GM21717 (cell line): ENCODE results near the gene GGTLC1.
"Not testable (repeated sequence)": the region's sequence is repeated elsewhere in the genome, so short reads cannot be mapped to it uniquely, and the experiment has no call there.

Source experiments
- ATAC-seq: cut with Tn5 transposase; IDR thresholded peaks from one replicate; pipeline ENCODE4 v1.9.1; 2021; ENCODE audit warnings: mild to moderate bottlenecking, moderate library complexity; ENCODE audit not compliant: unreplicated experiment

The GGTLC1 gene

DNA sequence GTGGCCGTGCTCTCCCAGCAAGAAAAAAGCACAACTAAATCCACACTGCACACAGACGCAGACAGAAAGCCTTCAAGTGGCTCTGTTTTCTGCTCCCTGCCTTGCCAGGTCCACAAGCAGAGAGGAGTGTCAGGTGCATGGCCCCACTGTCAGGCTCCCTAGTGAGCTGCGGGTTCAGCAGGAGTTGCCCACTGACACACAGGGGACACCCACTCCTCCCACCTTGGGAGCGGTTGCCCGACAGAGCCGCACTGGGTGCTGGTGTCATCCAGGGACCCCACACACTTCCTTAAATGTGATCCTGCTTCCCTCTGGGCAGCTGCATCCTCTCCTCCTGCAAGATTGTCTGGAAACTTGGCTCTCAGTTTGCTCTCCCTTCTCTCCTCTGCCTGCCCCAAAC, 6.7 kb upstream of the GGTLC1 start:
- ATAC-seq = not testable (repeated sequence)

DNA sequence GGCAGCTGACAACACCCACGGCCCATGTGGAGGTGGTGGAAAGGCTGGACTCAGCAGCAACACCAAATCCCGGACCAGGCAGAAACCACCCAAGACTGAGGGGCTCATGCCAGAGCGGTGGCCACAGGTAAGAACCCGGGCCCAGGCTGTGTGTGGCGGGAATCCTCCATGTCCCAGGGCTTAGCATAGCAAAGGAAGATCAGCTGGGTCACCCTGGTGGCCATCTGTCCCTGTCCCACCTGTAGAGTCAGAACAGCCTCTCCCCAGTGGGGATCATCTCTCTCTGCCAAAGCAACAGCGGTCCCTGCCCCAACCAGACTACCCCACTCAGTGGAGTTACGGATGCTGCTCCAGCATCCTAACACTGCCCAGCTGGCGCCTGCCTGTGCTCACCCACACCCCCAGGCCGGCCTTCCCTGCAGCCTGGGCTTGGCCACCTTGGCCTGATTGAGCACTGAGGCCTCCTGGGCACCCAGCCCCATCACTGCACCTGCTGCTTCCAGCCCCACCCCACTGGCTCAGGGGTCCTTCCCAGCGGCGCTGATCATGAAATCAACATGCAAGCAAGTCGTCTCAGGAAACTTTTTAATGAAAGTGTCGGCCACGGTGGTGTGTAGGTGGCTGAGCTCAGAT, 5.5 kb upstream of the GGTLC1 start:
- ATAC-seq = not testable (repeated sequence)

DNA sequence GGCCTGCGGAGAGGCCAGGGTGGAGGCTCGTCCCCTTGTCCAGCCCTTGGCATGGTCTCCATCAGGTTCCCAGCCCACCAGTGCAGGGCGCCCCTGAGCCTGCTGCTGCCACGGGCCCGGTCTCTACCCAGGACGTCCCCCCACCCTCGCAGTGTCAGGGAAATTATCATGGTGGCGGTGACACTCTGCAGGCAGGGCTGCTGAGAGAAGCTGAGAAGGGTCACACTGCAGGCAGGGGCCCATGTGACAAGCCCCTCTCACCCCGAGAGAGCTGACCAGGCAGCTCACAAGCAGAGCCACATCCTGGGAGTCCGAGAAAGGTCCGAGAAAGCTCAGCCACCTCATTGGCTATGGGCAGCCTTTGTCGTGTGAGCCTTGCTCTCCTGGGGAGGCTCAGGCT, 4.9 kb upstream of the GGTLC1 start:
- ATAC-seq = not testable (repeated sequence)

DNA sequence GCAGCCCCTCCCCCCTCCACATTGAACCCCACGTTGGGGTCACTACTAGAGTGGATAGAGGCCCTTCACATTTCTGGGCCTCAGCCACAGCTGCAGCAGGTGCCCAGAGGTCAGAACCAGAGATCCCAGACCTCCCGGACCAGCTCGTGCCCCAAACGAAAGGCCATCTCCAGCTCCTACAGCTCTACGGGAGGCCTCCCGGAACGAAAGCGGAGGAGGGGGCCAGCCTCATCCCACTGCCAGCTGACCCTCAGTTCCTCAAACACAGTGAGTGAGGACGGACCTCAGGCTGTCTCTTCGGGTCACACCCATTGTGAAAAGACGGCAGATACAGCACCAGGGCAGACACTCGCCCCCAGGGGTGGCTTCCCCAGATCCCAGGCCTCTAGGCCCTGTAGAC, 1.7 kb upstream of the GGTLC1 start:
- not testable (repeated sequence) for ATAC-seq

DNA sequence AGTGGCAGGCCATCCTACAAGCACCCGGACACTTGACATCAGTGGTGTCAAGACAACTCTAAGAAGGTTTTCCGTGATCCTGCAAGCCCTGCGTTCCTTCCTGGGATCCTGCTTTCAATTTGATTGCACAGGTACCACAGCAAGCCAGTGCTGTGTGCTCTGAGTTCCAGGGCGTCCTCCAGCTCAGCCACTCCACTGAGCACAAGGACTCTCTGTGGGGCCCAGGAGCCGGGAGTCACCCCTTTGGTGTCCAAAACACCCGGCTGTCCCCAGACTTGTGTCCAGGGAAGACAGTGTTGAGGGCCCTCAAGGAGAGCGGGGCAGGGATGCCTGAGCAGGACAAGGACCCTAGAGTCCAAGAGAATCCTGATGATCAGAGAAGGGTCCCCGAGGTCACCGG, 387 bp upstream of the GGTLC1 start:
- ATAC-seq = not testable (repeated sequence)

DNA sequence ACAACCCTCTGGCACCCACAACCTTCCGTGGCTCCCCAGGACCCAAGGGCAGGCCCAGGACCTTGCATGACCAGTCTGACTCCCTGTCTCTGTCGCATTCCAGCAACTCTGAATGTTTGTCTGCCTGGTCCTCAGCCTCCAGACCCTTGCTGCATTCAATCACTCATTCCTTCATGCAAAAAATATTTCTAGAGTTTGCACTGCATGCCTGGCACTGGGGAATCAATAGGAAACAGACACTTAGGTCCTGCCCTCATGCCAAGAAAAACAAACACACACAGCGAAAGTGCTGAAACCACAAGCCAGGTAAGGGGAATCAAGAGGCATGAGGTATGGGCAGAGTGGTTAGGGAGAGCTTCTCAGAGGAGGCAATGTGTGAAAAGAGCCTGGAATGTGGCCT, 1.9 kb downstream of the GGTLC1 start:
- ATAC-seq = not testable (repeated sequence)

DNA sequence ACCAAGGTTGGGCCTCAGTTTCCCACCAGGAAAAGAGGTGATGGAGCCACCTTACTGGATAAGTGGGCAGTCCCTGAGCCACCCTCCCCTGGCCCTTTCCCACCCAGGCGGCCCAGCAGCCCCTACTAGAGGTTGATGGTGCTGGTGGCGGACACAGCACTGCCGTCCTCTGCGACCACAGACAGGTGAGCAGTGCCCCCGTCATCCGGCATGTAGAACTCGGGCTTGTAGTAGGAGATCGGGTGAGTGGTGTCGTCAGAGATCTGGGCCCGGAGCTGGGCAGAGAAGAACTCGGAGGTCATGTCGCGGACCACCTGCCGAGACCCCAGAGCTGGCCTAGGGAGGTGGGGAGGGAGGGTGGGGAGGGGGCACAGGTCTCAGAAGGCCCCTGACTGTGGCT, 2.3 kb downstream of the GGTLC1 start:
- not testable (repeated sequence) for ATAC-seq

DNA sequence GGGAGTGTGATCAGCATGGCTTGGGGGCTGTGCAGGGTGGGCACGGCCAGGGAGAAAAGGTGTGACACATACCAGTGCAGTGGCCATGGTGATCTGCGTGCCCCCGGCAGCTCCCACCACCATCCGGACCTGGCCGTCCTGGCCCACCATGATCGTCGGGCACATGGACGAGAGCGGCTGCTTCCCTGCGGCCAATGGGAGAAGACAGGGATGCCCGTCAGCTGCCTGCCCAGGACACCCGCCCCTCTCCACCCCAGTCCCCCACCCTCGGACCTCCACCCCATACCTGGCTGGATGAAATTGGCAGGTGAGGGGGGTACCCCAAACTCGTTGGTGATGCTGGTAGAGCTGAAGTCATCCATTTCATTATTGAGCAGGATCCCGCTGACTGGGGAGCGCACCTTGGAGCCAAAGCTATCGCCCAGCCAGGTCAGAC, 2.8 kb downstream of the GGTLC1 start:
- ATAC-seq = not testable (repeated sequence)

DNA sequence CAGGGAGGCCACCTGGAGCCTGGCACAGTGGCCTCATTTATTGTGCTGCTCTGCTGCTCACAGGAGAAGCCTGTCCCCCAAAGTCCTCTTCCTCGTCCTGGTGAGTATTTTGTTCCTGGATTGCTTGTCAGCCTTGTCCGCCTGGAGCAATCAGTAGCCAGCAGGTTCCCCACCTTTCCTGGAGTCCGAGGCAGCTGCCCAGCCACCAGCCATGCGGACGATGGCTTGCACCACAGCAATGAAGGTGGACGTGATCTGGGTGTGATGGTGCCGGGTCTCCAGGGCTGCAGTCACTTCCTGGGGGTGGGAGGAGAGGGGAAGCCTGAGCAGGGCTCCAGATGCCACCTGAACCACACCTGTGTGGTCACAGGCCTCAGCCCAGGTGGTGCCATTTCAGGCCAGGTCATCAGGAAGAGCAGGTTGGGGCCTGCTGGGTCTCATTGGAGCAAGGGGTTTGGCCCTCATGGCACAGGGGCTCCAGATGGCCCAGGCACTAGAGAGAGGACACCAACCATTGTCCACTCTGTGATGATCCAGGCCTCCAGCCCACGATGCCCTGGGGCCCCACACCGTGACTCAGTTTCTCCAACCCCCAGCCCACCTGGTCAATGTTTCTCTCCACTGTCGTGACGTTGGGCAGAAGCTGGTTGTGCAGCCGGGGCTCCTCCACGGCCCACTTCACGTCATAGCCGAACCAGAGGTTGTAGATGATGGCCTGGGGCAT, 3.4 kb downstream of the GGTLC1 start:
- not testable (repeated sequence) for ATAC-seq

DNA sequence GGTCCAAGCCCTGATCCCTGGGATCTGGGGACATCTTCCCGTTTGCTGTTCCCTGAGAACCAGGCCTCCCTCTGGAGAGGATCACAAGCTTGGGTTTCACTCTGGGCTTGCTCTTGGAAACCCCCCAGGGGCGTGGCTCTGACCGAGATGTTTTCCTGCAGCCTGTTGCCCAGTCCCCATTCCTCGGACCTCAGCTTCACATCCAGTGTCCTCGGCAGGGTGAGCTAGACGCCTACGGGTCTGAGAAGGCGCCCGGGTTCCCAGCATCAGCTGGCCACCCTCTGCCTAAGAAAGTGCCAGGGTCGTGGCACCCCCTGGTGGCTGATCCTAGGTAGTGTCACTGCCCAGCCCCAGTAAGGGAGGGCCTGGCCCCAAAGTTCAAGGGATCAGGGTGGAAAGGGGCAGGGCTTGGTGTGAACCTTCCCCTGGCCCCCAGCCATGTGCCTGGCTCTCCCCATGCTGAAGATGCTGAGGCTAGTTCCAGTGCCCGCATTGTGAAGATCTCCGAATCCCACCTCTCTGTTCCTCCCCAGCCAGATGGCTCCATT, 4.0 kb downstream of the GGTLC1 start:
- ATAC-seq = not testable (repeated sequence)

DNA sequence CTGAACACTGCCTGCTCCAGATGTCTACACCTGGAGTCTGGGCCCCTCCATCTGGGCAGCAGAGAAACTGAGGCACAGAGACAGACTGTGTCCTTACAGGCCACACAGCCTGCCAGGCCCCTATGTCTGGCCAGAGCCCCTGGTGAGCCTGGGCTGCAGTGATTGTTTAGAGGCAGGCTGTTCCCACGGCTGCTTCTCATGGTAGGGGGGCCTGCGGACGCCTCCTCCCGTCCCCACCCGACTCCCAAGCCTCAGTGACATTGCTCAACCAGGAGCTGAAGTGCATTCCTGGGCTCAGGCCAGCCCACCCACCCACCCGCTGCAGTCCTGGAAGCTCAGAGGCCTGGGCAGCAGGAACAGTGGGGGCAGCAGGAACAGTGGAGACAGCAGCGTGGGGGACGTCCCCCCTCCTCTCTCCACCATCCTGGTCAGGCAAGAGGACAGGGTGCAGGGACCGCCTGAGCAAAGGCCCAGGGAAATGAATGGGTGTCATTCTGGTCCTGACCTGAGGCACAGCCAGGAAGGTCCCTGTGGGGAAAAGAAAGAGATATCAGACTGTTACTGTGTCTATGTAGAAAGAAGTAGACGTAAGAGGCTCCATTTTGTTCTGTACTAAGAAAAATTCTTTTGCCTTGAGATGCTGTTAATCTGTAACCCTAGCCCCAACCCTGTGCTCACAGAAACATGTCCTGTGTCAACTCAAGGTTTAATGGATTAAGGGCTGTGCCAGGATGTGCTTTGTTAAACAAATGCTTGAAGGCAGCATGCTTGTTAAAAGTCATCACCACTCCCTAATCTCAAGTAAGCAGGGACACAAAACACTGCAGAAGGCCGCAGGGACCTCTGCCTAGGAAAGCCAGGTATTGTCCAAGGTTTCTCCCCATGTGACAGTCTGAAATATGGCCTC, 6.2 kb downstream of the GGTLC1 start:
- not testable (repeated sequence) for ATAC-seq

DNA sequence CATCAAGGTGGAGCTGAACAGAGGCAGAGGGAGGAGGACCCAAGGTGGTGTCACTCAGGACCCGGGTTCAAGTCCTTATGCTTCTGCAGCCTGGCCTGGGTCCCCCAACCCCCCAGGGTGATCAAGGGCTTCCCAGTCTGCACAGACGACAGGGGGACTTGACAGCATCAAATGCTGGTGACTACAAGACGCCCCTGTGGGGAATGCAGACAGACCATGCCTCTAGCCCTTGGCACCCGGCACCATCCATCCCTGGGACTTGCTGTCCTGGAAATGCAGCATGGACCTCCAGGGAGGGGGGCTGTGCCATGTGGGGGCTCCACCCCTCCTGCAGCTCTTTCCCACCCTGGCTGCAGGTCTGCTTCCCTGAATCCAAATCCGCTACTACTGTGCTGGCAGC, 7.1 kb downstream of the GGTLC1 start:
- ATAC-seq = not testable (repeated sequence)

DNA sequence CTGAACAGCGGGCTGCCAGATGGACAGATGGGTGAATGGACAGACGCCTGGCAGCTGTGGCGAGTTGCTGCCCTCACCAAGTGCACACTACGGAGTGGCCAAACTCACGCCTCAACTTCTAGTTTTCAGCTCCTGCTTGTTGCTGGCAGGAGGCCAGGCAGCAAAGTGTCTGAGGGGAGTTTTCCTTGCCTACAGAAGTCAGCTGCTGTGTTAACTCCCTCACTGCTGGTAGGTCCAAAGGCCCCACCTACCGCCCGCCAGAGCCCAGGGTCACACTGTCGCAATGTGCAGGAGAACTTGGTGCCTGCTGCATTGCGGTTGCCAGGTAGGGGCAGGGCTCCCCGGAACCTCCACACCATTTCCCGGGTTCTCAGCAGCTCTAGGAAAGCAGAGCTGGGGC, 7.6 kb downstream of the GGTLC1 start:
- ATAC-seq = not testable (repeated sequence)

DNA sequence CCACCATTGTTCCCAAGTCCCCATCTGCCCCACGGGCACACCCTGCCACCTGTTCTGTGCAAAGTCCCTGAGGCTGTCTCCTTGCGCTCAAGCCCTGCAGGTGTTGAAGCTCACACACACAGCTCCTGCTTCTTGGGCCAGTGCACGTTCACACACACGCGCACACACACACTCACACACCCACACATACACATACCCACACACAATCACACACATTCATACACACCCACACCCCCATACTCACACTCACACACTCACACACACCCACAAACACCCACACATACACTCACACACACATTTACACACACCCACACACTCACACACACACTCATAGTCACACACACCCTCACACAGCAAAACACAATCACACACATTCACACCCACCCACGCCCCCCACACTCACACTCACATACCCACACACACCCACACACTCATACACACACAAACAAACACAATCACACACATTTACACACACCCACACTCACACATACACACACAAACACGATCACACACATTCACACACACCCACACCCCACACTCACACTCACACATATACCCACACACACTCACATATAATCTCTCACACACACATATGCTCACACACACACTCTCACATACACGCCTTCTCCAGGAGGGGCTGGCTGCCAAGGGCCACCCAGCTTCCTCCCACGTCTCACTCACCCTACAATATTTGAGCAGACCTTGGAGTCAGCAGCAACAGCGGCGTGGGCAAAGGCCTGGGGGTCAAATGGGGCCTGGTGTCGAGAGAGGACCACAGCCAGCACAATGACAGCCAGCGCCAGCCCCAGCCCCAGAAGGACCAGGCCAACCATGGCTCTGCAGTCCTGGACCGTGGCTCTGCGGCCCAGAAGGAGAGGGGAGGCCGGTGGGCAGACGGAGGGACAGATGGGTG, 8.4 kb downstream of the GGTLC1 start:
- ATAC-seq = not testable (repeated sequence)

DNA sequence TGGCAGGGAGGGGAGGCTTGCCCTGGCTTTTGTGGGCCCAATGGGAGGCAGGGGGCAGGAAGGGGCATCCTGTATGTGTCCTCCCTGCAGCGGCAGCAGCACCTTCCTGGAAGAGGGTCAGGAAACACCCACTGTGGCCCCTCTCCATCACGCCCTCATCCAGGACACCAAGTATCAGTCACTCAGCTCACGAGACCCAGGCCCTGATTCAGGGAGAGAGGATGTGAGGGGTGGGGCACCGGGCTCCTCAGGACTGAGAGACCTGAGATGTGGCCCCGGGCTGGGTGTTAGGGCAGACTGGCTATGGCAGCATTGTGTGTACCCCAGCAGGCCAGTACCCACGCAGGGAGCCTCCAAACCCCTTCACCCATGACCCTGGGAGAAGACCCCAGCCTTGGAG, 9.2 kb downstream of the GGTLC1 start:
- not testable (repeated sequence) for ATAC-seq

DNA sequence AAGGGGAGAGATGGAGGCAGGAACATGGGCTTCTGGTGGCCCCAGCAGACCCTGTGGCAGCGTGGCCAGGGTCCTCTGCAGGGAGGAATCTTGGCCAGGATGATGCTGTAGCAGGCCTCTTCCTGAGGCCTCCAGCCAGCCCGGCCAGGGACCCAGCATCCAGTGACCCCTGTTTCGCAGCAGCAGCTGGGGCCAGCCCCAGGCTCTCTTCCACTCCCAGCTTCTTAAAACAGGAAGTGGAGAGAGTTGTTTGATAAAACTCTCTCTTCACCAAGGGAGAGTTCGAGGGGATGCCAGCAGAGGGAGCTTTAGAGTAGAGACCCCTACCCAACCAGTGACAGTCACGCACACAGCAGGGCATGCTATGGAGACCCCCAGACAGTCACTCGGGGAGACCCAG, 10.1 kb downstream of the GGTLC1 start:
- ATAC-seq = not testable (repeated sequence)

DNA sequence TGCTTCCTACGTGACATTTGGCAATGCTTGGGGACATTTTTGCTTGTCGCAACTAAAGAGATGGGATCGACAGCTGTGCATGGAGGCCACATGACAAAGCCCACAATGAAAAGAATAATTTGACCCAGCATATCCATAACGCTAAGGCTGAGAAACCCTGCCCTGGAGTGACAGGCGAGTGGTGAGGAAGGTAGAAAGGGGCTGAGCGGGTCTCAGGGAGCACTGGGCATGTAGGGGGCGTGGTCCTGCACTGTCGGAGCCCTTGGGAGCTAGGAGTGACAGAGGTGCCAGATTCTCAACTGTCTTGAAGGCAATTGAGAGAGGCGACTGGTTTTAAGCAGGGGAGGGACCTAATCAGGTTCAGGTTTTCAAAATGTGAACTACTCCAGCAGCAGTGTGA, 13.6 kb downstream of the GGTLC1 start:
- ATAC-seq = no peak

DNA sequence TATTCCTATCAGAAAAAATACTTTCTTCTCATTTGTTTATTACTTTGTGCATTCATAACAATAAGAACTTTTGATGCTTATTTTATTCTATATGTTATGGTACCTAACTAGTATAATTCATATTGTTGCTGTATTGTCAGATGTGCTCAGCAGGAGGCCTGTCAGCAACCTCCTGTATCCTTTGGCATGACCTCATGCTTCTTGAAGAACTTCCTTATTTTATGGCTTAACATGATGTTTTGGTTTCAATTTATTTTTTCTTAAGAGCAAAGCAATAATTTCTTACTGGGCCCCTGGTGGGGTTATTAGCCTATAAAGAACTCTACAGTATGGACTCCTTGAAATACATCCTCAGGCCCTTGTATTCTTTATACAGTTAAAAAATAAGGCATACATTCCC, 17.3 kb downstream of the GGTLC1 start:
- ATAC-seq = no peak

DNA sequence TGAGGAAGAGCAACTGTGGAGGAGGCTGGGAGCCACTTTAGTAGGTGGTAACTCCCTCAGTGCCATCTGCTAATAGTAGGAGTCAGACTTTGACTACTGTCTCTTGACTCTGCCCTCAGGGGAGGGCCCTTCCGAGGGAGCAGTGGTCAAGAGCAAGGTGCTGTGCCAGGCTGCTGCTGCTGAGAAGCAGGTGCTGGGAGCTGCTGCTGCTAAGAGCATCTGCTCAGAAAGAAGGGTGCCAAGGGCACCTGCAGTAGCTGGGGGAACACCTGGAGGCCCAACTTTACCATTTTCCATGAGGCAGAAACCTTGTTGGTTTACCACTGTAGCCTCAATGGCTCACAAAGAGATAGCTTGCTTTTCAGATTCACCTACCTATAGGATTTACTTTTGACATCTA, 18.5 kb downstream of the GGTLC1 start:
- ATAC-seq = no peak

DNA sequence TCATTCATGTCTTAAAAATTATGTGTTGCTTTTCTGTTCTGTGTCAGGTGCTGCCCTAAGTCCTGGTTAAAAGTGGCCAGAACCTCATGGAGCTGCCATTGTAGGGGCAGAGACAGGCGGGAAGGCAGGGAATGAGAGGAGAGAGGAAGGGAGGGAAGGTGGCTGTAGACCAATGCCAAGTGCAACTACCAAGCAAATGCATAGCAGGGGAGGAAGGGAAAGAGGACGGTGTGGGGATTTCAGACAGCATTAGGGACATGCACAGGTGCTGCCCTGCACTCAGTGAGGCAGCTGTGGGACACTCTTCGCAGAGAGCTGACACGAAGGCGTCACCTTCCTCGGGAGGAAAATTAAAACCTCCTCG, 21.0 kb downstream of the GGTLC1 start:
- no peak for ATAC-seq
